Natural killer cell (primary cell): ENCODE measurements around the gene FHIT. TPM values are rescaled to one million over a fixed set of nuclear protein-coding genes. Genes with fewer than 3 reads are reported as not detected.

ENCODE experiments used
- ATAC-seq, 3 donors: fragments of 150-1000 bp in 2 of 3; fragments of 200-7000 bp in 1 of 3; cut with Tn5 transposase; 1 replicate in 1 of 3; 2 replicates in 2 of 3; pipeline ENCODE4 v1.10.0; 2021; ENCODE audit warnings: mild to moderate bottlenecking in 2 of 3, moderate library complexity in 2 of 3
- DNase-seq, 2 donors: peaks; one replicate each; pipeline versions ENCODE4 v3.0.0 to v3.0.0-alpha.2; 2013 to 2021; ENCODE audit warnings: mixed read lengths in 1 of 2
- H3K27ac ChIP-seq: one replicate; pipeline ENCODE4 v1.5.1; 2013; ENCODE audit warnings: mild to moderate bottlenecking, low read length
- H3K27me3 ChIP-seq: one replicate; pipeline ENCODE4 v1.6.1; 2013; ENCODE audit warnings: low read length; ENCODE audit not compliant: control insufficient read depth, insufficient read depth
- H3K36me3 ChIP-seq: one replicate; pipeline ENCODE4 v1.6.1; 2013; ENCODE audit warnings: low read length; ENCODE audit not compliant: control insufficient read depth, insufficient read depth
- H3K4me1 ChIP-seq: one replicate; pipeline ENCODE4 v1.6.1; 2013; ENCODE audit warnings: low read length; ENCODE audit not compliant: control insufficient read depth, insufficient read depth
- H3K4me3 ChIP-seq: one replicate; pipeline ENCODE4 v1.5.1; 2013; ENCODE audit warnings: low read length
- H3K9me3 ChIP-seq: one replicate; pipeline ENCODE4 v1.6.1; 2013; ENCODE audit warnings: low read length; ENCODE audit not compliant: control insufficient read depth, insufficient read depth
- H3K27ac Mint-ChIP-seq, 2 donors: one replicate each; pipeline ENCODE4 v1.8.0; 2022; ENCODE audit warnings: mild to moderate bottlenecking in 2 of 2, mixed read lengths in 2 of 2, moderate library complexity in 1 of 2
- H3K27me3 Mint-ChIP-seq, 2 donors: one replicate each; pipeline ENCODE4 v1.8.0; 2022; ENCODE audit warnings: low read depth in 2 of 2, mixed read lengths in 2 of 2
- H3K36me3 Mint-ChIP-seq: one replicate; pipeline ENCODE4 v1.8.0; 2022; ENCODE audit warnings: mixed read lengths
- H3K4me1 Mint-ChIP-seq, 2 donors: one replicate each; pipeline ENCODE4 v1.8.0; 2022; ENCODE audit warnings: mixed read lengths in 2 of 2
- H3K4me3 Mint-ChIP-seq: one replicate; pipeline ENCODE4 v1.8.0; 2022; ENCODE audit warnings: mild to moderate bottlenecking, moderate library complexity, mixed read lengths
- H3K9me3 Mint-ChIP-seq, 2 donors: one replicate each; pipeline ENCODE4 v1.8.0; 2022; ENCODE audit warnings: mixed read lengths in 2 of 2
- CTCF ChIP-seq: fragments of 200-600 bp; IDR thresholded peaks from one replicate; pipeline ENCODE4 v1.8.0; 2022; ENCODE audit warnings: antibody characterized with exemption
- WGBS: methylation state at CpG from one replicate; pipeline ENCODE4 v1.1.7; 2013; ENCODE audit warnings: missing lambda C conversion rate; ENCODE audit not compliant: insufficient coverage; 5-methylcytosine and 5-hydroxymethylcytosine counted together
- intact Hi-C: fragments of 100-400 bp; cut with micrococcal nuclease; formaldehyde crosslinking; loops from one replicate; pipeline ENCODE4 v1.14.2; 2022
- total RNA-seq, 4 donors: library from RNA; stranded (reverse); fragments of 120-200 nt in 1 of 4; gene quantifications; one replicate each; pipeline versions ENCODE4 v1.2.3 to v1.2.4, GENCODE V29; 2013 to 2022

The FHIT gene
- total RNA-seq, 3 donors from 2014 or later (not counting 1 experiment from before 2014, with no cell fraction given) = 2.7 to 6.1 (median 3.3) TPM

DNA sequence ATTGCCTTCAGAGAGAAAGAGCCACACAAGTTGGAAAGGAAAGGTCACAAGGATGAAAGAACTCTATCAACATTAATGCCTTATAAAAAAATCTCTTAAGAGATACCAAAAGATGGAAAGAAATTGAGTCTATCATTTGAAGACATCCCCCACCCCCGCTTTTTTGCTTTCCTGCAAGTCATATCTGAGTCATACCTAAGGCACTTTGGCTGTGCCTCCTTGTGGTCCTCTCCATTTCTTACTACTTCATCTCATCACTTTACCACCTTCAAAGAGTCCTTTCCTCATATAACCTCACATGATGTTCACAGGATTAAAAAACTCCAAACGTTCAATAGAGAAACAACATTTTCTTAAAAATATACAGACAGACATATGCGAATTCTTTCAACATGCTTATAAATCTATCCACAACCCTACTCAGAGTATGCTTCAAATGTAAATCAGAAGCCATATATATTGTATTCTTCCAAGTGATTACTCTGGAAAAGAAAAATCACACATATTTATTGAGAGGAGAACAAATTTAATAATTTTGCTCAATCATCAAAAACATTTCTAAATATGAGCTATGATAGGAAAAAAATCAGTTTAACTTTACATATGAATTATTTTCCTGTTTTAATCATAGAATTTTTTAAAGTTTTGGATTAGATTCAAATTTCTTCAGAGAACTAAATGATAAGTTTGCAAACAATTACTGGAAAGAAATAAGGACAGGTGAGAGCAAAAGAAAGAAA is 1197.6 kb downstream of the FHIT start:
- Histone ChIP-seq H3K9me3 (no peaks in the 10 kb centered on the region), H3K36me3 (no peaks in the 10 kb centered on the region), H3K27ac (no peak overlapping the region), H3K27me3 (no peaks in the 10 kb centered on the region), H3K4me3 (no peak overlapping the region), H3K4me1 (peaks cover 3% of the 10 kb centered on the region)
- Mint-ChIP-seq H3K36me3 (no peaks in the 10 kb centered on the region), H3K9me3 (peaks cover 0 to 2% of the 10 kb centered on the region in 2 donors), H3K4me3 (no peak overlapping the region), H3K27ac (no peak overlapping the region), H3K27me3 (no peaks in the 10 kb centered on the region), H3K4me1 (peaks cover 3 to 4% of the 10 kb centered on the region in 2 donors)
- WGBS = 91% methylated on average over 2 of the region's 3 CpGs
- intact Hi-C loops = no loop called here
- DNase-seq = peak in 1 of 2 donors; percentile 36
- no peak for ATAC-seq
- no peak for TF ChIP-seq CTCF

- intact Hi-C loops = no loop called here
- 60% methylated on average over 12 of the region's 12 CpGs for WGBS
- Histone ChIP-seq H3K27me3 (no peaks in the 10 kb centered on the region), H3K4me1 (peaks cover 15% of the 10 kb centered on the region), H3K36me3 (no peaks in the 10 kb centered on the region), H3K4me3 (no peak overlapping the region), H3K9me3 (peaks cover 3% of the 10 kb centered on the region), H3K27ac (no peak overlapping the region)
- H3K36me3 Mint-ChIP-seq = peaks cover 9% of the 10 kb centered on the region
- DNase-seq (peak in 1 of 2 donors; percentile 74), ATAC-seq (peak in 1 of 3 donors; percentile 57)
- H3K4me3 Mint-ChIP-seq = peak overlapping the region; percentile 18
- peaks cover 0 to 2% of the 10 kb centered on the region in 2 donors for H3K9me3 Mint-ChIP-seq
- H3K27me3 Mint-ChIP-seq = no peaks in the 10 kb centered on the region
- H3K27ac Mint-ChIP-seq = peak overlapping the region in 1 of 2 donors; percentile 57
- TF ChIP-seq CTCF = no peak
- H3K4me1 Mint-ChIP-seq = peaks cover 21 to 28% of the 10 kb centered on the region in 2 donors
These were observed 1202.8 kb downstream of the FHIT start for GRCh38 chr3:60048447-60048848.

DNA sequence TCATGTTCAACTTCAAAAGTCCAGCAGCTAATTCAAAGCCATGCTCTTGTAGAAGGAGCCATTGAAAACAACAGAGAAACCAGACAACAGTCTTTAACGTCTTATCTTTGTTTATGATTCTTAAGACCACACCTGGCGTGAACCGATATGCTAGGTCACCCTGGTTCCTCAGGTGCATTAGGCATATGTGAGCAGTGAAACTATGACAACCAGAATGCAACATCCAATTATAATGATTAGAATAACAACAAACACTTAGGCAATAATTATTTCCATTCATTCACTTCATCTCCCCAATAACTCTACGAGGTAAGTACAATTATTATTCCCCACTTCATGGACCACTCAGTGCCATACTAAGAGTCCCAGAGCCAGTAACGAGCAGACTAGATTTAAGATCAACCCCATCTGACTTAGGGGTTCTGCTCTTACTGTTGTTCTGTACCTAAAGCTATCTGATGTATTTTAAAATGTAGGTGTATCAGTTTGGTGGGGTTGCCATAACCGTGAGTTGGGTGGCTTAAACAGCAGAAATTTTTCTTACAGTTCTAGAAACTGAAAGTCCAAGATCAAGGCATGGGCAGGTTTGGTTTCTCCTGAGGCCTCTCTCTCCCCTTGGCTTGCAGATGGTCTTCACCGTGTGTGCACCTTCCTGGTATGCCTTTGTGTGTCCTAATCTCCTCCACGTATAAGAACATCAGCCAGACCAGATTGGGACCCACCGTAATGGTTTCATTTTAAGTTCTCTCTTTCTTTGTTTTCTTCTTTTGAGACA is 1203.6 kb downstream of the FHIT start:
- no peaks in the 10 kb centered on the region for H3K27me3 ChIP-seq
- peak overlapping the region; percentile 18 for H3K4me3 Mint-ChIP-seq
- no peaks in the 10 kb centered on the region for H3K36me3 ChIP-seq
- peaks cover 21 to 28% of the 10 kb centered on the region in 2 donors for H3K4me1 Mint-ChIP-seq
- no peaks in the 10 kb centered on the region for H3K27me3 Mint-ChIP-seq
- DNase-seq (peak in 1 of 2 donors; percentile 27), ATAC-seq (no peak)
- H3K27ac ChIP-seq = no peak overlapping the region
- H3K36me3 Mint-ChIP-seq = peaks cover 9% of the 10 kb centered on the region
- no peak for TF ChIP-seq CTCF
- 85% methylated on average over 9 of the region's 9 CpGs for WGBS
- intact Hi-C loops = no loop called here
- H3K27ac Mint-ChIP-seq = peak overlapping the region in 1 of 2 donors; percentile 57
- H3K9me3 ChIP-seq = peaks cover 3% of the 10 kb centered on the region
- H3K9me3 Mint-ChIP-seq = peaks cover 0 to 2% of the 10 kb centered on the region in 2 donors
- H3K4me1 ChIP-seq = peaks cover 15% of the 10 kb centered on the region
- H3K4me3 ChIP-seq = no peak overlapping the region
